Activated CD4-positive, alpha-beta T cell treated with anti-CD3 and anti-CD28 coated beads, Interleukin-2, amount 10 ng/mL, durations not matched to agents 24 days and 14 days (primary cell): ENCODE measurements around the gene IL17C. TPM values are rescaled to one million over a fixed set of nuclear protein-coding genes. Genes with fewer than 3 reads are reported as not detected.
A peak's percentile ranks its signal among the peaks of the same experiment; 100 is the strongest.

Source experiments
- DNase-seq: peaks from one replicate; pipeline ENCODE4 v3.0.0; 2022
- H3K27ac Mint-ChIP-seq: one replicate; pipeline ENCODE4 v1.8.0; 2022; ENCODE audit warnings: mild to moderate bottlenecking, mixed read lengths
- H3K27me3 Mint-ChIP-seq: one replicate; pipeline ENCODE4 v1.8.0; 2022; ENCODE audit warnings: mixed read lengths
- H3K36me3 Mint-ChIP-seq: one replicate; pipeline ENCODE4 v1.8.0; 2022; ENCODE audit warnings: low read depth, mild to moderate bottlenecking, mixed read lengths
- H3K4me1 Mint-ChIP-seq: one replicate; pipeline ENCODE4 v1.8.0; 2021; ENCODE audit warnings: mixed read lengths
- H3K4me3 Mint-ChIP-seq: one replicate; pipeline ENCODE4 v1.8.0; 2022; ENCODE audit warnings: mild to moderate bottlenecking, moderate library complexity, mixed read lengths
- H3K9me3 Mint-ChIP-seq: one replicate; pipeline ENCODE4 v1.8.0; 2021; ENCODE audit warnings: mixed read lengths
- intact Hi-C: fragments of 100-400 bp; cut with micrococcal nuclease; formaldehyde crosslinking; loops from one replicate; pipeline ENCODE4 v1.15.1; 2023
- total RNA-seq: library from RNA; stranded (reverse); gene quantifications from 2 replicates; pipeline ENCODE4 v1.2.3, GENCODE V29; 2022

The IL17C gene
- total RNA-seq, 1 donor from 2014 or later: not detected

DNA sequence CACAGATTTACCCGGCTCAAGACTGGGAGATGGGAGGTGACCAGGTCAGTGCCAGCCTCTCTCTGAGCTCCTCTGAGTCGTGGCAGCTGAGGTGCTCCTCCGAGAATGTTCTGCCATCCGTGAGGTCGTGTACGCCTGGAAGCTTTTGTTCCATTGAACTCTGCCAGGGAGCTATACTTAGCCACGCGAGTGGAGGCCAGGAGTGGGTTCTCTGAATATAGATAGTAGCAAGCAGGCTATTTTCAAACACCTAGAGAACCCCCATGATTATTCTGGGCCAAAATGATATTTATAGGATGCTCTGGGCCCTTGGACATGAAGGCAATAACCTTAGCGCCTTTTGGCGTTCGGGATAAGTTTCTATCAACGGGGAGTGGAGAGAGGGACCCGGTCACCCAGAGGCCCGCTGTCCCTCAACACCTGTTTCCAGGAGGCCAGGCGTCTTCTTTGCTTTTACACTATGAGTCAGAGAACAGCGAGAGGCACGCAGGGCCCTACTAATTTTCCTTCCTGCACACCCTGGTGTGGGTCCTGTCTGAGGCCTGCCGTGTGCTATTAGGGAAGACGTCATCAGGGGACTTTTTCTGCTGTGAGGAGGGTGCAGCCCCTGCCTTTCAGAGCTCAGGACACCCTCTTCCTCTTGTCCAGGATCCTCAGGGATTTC lies 35.5 kb downstream of the IL17C start:
- H3K27me3 Mint-ChIP-seq: no peaks in the 10 kb centered on the region
- DNase-seq: no peak
- H3K4me3 Mint-ChIP-seq: no peak overlapping the region
- no peaks in the 10 kb centered on the region for H3K4me1 Mint-ChIP-seq
- peaks cover 2% of the 10 kb centered on the region for H3K36me3 Mint-ChIP-seq
- H3K27ac Mint-ChIP-seq: no peak overlapping the region
- intact Hi-C loops: no loop called here
- H3K9me3 Mint-ChIP-seq: no peaks in the 10 kb centered on the region

DNA sequence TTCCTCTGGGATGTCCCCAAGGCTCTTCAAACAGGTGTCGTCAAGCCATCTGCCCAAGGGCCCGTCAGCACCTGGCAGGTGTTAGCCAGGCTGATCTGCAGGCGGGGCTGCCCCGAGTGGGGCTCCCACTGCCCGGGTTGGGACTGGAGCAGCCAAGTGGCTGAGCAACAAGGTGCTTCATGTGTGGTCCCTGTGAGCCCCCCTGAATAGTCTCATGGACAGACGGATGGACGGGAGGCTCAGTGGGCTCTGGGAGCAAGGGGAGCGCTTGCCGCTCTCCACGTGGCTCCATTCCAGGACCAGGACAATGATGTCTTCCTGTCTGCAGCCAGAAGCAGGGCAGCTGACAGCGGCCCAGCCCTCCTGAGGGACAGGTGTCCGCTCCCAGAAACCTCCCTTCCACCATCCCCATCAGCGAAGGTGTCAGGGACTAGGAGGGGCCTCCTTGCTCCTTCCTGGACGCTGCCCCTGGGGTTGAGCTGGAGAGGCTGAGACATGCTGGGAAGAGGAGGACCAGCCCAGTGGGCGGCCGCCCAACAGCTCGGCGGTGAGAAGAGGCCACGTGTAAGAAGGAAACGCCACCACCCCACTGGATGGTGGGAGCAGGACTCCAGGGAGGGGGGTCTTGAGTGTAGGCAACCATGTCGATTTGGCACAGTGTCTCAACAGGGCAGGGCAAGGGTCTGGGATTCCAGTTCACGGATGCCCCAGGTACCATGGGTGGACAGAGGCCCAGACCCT lies 38.3 kb downstream of the IL17C start:
- intact Hi-C loops: no loop called here
- DNase-seq: no peak
- H3K4me1 Mint-ChIP-seq: peaks cover 7% of the 10 kb centered on the region
- H3K4me3 Mint-ChIP-seq: no peak overlapping the region
- H3K36me3 Mint-ChIP-seq: peaks cover 2% of the 10 kb centered on the region
- H3K27ac Mint-ChIP-seq: no peak overlapping the region
- H3K9me3 Mint-ChIP-seq: no peaks in the 10 kb centered on the region
- no peaks in the 10 kb centered on the region for H3K27me3 Mint-ChIP-seq

DNA sequence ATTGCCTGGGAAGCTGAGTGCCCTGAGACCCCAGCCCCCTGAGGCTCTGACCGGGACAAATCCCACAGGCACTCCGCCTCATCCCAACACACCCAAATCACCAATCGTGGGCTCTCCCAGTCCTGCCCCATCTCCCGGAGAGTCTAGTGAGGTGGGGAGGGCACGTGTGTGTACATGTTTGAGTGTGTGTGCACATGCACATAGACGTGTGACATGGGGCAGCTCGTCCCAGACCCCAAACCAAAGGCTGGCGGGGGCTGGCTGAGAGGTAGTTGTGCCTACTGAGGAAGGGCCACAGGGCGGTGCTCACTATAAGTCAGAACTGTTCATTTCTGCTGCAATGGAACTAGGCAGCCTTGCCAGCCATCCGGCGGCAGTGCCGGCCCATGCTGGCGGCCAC lies 39.3 kb downstream of the IL17C start:
- H3K36me3 Mint-ChIP-seq: peaks cover 2% of the 10 kb centered on the region
- no peak for DNase-seq
- intact Hi-C loops: no loop called here
- H3K4me3 Mint-ChIP-seq: no peak overlapping the region
- no peaks in the 10 kb centered on the region for H3K27me3 Mint-ChIP-seq
- H3K4me1 Mint-ChIP-seq: peaks cover 16% of the 10 kb centered on the region
- H3K27ac Mint-ChIP-seq: no peak overlapping the region
- H3K9me3 Mint-ChIP-seq: no peaks in the 10 kb centered on the region

DNA sequence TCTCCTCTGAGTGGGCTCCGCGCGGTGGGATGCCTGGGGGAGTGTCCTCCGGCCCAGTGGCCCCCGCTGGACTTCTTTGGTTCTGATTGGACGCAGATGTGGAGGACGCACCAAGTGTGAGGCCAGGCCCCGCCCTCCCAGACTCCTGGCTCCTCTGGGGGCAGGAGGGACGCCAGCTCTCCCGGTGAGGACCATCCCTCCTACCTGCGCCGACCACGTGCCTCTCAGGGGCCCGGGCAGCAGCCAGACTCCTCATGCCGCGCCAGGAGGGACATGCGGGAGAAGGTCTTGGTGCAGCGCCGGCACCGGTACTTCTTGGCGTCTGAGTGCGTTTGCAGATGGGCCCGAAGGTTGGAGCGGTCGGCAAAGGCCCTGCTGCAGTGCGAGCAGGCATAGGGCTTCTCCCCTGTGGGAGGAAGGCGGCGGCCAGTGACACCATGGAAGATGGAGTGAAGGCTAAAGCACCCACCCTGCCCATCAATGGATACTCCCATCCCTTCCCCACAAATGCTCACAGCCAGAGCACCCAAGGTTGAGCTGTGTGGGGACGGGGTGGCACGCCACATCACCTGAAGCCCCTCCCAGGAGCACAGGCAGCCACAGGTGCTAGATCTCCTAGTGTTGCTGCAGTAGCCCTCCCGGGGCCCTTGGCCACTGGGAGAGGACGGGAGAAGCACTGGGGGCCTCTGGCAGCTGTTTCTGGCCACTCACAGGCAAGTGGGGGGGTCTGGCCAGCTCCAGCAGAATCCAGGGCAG lies 40.0 kb downstream of the IL17C start:
- no peaks in the 10 kb centered on the region for H3K27me3 Mint-ChIP-seq
- intact Hi-C loops: no loop called here
- H3K27ac Mint-ChIP-seq: no peak overlapping the region
- no peak for DNase-seq
- peaks cover 16% of the 10 kb centered on the region for H3K4me1 Mint-ChIP-seq
- H3K36me3 Mint-ChIP-seq: peaks cover 2% of the 10 kb centered on the region
- H3K4me3 Mint-ChIP-seq: no peak overlapping the region
- H3K9me3 Mint-ChIP-seq: no peaks in the 10 kb centered on the region

DNA sequence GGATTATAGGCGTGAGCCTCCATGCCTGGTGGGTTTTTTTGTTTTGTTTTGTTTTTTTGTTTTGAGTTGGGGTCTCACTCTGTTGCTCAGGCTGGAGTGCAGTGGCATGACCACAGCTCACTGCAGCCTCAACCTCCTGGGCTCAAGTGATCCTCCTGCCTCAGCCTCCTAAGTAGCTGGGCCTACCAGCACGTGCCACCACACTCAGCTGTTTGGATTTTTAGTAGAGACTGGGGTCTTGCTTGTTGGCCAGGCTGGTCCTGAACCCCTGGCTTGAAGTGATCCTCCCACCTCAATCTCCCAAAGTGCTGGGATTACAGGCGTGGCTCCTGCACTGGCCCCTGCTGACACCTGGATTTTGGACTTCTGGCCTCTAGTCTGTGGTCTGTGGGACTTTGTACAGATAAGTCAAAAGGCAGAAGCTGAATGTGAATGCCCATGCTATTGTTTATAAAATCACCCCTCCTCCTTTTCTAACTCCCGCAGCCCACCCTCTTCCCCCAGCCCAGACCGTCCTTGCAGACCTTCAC lies 42.2 kb downstream of the IL17C start:
- no peak for DNase-seq
- intact Hi-C loops: no loop called here
- Mint-ChIP-seq H3K27ac (peak overlapping the region; percentile 88), H3K27me3 (no peaks in the 10 kb centered on the region), H3K4me1 (peaks cover 25% of the 10 kb centered on the region), H3K9me3 (no peaks in the 10 kb centered on the region), H3K4me3 (peak overlapping the region; percentile 77), H3K36me3 (peaks cover 4% of the 10 kb centered on the region)

DNA sequence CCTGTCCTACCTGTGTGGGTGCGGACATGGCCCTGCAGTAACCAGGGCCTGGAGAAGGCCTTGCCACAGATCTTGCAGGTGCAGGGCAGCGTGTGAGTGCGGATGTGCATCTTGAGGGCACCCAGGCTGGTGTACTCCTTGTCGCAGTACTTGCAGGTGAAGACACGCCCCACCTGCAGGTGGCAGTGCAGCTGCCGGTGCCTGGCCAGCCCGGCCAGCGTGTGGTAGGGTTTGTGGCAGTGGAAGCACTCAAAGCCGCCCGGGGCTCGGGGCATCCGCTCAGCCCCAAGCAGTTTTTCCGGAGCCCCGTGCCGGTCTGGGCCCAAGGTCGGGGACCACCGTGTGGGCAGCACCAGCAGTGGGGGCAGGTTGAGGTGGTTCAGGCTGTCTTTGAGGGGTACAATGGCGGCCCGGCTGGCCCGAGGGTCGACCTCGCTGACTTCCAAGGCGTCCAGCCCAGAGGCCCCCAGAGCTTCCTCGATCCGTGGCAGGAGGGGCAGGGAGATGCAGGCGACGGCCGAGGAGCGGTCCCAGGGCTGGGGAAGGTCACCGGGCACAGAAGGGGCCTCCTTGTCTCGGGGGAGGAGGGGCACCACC lies 42.8 kb downstream of the IL17C start:
- peaks cover 3% of the 10 kb centered on the region for H3K36me3 Mint-ChIP-seq
- peak overlapping the region; percentile 88 for H3K27ac Mint-ChIP-seq
- peak; percentile 82 for DNase-seq
- no peaks in the 10 kb centered on the region for H3K27me3 Mint-ChIP-seq
- H3K4me3 Mint-ChIP-seq: peak overlapping the region; percentile 77
- peaks cover 25% of the 10 kb centered on the region for H3K4me1 Mint-ChIP-seq
- no peaks in the 10 kb centered on the region for H3K9me3 Mint-ChIP-seq
- intact Hi-C loops: no loop called here

DNA sequence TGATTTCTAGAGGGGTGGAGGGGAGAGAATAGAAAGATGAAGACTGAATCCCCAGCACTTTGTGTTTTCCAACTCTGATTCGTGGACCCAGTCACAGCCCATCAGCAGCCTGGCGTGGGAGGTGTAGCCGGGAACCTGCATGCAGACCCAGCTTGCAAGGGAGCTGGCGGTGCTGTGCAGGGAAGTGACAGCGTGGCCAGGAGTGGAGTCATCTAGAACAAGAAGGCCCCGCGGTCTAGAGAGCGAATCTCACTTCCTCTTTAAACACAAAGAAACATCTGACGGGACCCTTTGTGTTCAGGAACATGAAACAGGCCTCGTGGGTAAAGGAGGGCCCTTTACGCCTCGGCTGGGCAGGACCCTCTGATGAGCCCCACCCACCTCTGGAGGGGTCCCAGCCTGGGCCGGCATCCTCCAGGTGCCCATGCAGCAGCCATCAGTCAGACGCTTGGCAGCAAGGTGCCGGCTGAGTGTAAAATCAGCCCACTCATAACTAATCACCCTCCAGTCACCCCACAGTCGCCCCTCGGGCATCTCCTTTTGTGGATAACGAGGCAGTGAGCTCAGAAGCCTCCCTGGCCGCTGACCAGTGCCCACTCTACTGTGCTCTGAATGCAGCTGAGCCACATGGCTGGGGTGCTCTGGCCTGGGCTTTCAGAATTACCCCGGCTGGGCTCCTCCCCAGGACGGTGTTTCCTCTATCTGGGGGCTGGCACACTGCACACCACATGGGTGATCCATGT lies 43.5 kb downstream of the IL17C start:
- H3K9me3 Mint-ChIP-seq: no peaks in the 10 kb centered on the region
- H3K27ac Mint-ChIP-seq: peak overlapping the region; percentile 88
- peak overlapping the region; percentile 77 for H3K4me3 Mint-ChIP-seq
- H3K4me1 Mint-ChIP-seq: peaks cover 25% of the 10 kb centered on the region
- peaks cover 3% of the 10 kb centered on the region for H3K36me3 Mint-ChIP-seq
- DNase-seq: peak; percentile 86
- intact Hi-C loops: no loop called here
- no peaks in the 10 kb centered on the region for H3K27me3 Mint-ChIP-seq

DNA sequence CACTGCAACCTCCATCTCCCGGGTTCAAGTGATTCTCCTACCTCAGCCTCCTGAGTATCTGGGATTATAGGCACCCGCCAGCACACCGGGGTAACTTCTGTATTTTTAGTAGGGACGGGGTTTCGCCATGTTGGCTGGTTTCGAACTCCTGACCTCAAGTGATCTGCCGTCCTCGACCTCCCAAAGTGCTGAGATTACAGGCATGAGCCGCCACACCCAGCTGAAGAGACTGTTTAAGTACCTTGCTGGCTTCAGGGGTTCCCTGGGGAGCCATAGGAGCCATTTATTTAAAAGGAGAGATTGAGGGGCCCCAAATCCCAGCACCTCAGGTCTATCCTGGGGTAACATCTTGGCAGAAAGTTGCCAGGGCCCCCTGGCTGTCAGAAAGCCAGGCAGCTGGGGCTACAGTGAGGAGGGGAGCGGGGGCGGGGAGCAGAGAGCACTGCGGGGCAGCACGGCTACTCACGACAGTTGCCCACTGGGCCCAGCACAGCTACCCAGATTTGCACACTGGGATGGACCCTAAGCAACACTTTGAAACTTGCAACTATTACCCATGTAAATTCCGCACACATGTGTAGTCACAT lies 46.3 kb downstream of the IL17C start:
- no peak for DNase-seq
- no peaks in the 10 kb centered on the region for H3K27me3 Mint-ChIP-seq
- H3K4me3 Mint-ChIP-seq: peak overlapping the region; percentile 83
- intact Hi-C loops: loop anchor here (1.0 kb wide), 1 partner anchor 33 kb away; the partner anchor contains the start of gene CYBA
- no peak overlapping the region for H3K27ac Mint-ChIP-seq
- H3K4me1 Mint-ChIP-seq: peaks cover 35% of the 10 kb centered on the region
- H3K9me3 Mint-ChIP-seq: no peaks in the 10 kb centered on the region
- H3K36me3 Mint-ChIP-seq: peaks cover 3% of the 10 kb centered on the region

DNA sequence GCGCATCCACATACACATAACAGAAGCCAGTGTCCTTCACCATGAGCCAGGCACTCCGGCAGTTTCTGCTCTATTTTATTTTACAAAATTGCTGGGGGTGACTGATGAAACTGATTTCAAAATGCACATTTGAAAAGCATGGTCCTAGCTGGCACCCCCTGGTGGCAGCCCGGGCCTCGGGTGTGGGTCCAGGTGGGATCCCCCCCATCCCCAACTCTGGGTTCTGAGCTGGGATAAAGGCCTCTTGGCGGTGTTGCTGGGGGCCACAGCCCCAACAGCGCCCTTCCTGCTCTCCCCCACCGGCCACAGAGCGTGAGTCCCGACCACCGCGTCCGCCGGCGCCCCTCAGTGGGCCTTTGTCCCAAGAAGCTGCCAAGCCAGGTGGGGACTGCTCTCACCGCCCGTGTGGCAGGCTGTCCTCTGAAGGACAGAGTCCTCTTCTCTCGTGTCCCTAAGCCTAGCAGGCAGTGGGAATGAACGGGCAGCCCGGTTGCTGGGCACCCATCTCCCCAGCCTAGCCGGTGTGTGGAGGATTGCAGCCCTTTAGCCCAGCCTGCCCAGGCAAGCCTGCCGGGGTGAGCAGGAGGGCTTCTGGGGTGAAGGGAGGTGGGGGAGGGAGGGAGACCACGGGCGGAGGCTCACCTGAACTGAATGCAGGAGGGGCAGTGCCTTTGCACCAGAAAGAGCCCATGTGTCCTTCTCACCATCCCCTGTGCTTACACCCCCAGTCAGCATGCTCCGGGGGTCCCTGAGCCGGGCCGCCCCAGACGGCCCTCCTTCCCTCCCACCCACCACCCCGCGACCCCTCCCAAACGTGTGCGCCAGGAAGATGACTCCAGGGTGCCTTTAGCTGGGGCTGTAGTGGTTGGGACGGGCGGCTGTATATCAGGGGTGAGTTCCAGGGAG lies 47.0 kb downstream of the IL17C start:
- Mint-ChIP-seq H3K9me3 (no peaks in the 10 kb centered on the region), H3K4me3 (peak overlapping the region; percentile 83), H3K27ac (no peak overlapping the region), H3K36me3 (peaks cover 3% of the 10 kb centered on the region), H3K4me1 (peaks cover 37% of the 10 kb centered on the region), H3K27me3 (no peaks in the 10 kb centered on the region)
- peak; percentile 85 for DNase-seq
- intact Hi-C loops: loop anchor here (1.0 kb wide), 3 partner anchors 18 to 34 kb away; partner anchors contain the start of genes CYBA and MVD

DNA sequence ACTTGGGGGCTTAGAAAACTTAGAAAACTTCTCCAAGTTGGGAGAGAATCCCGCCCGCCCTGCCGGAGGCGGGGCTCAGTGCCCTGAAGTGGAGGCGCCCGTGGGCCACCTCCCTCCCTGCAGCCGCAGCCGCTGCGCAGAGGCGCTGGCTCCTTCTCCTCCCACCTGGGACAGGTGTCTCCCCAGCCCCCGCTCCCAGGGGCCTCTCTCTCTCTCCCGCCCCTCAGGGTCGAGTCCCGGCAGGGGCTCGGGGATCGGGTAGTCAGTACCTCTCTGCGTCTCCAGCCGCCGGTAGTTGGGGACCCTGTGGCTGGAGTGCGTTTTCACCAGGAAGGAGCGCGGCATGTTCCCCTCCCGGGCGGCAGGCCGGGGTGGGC lies 47.7 kb downstream of the IL17C start:
- peak overlapping the region; percentile 37 for H3K27ac Mint-ChIP-seq
- intact Hi-C loops: loop anchor here (1.0 kb wide), 2 partner anchors 17 to 23 kb away; partner anchors contain the start of gene MVD
- H3K4me3 Mint-ChIP-seq: peak overlapping the region; percentile 83
- peaks cover 3% of the 10 kb centered on the region for H3K36me3 Mint-ChIP-seq
- no peaks in the 10 kb centered on the region for H3K9me3 Mint-ChIP-seq
- DNase-seq: no peak
- H3K27me3 Mint-ChIP-seq: no peaks in the 10 kb centered on the region
- H3K4me1 Mint-ChIP-seq: peaks cover 41% of the 10 kb centered on the region

DNA sequence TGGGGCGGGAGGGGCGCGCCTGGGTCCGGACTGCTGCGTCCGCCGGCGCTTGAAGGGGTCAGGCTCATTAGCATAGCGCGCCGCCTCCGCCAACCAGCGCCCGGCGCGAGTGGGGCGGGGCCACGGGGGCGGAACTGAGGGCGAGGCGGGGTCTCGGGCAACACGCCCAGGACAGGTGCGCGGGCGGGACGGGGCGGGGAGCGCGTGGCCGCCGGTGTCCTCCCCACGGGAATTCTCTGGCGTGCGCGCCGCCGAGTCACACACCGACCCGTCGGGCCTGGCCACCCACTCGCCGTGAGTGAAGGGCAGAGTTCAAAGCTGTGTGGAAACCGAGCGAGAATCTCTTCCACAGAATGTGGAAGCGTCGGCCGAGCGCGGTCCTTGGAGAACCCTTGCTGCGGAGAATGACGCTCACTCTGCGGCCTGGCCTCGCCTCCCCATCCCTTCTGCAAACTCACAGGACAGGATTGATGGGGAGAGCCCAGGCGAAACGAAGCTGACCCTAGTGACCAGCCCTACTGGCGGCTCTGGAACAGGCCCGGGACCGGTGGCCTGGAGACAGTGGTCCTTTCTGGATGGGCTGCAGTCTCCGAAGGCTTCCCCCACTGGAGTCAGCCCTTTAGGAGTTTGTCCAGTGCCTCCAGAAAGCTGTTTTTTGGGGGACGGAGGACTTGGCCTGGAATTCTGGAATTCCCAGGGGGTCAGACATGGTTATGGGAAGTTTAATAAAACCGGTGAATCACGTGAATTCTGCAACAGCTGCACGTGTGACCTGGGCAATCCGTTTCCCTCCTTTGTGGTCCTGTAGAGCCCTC lies 48.3 kb downstream of the IL17C start, which contains the start of gene SNAI3:
Gene SNAI3, minus strand, starts transcription at position 69 of the 815 bp plus-strand sequence. CDS start 101 bp downstream, outside the sequence.
- H3K27ac Mint-ChIP-seq: peak within 1 kb of the TSS; percentile 37

More for the DNA sequence above, 48.3 kb downstream of the IL17C start, which contains the start of gene SNAI3:
- peaks cover 3% of the 10 kb centered on the region for H3K36me3 Mint-ChIP-seq
- H3K4me3 Mint-ChIP-seq: peak within 1 kb of the TSS; percentile 83
- peak; percentile 98 for DNase-seq
- H3K9me3 Mint-ChIP-seq: no peaks in the 10 kb centered on the region
- intact Hi-C loops: loop anchor here (1.0 kb wide), 2 partner anchors 17 to 23 kb away; partner anchors contain the start of gene MVD
- peaks cover 43% of the 10 kb centered on the region for H3K4me1 Mint-ChIP-seq
- H3K27me3 Mint-ChIP-seq: no peaks in the 10 kb centered on the region
